HFF-Myc (cell line): ENCODE results near the gene NF1.

Source experiments
- DNase-seq: peaks from one replicate; pipeline ENCODE4 v3.0.0-alpha.2; 2011; ENCODE audit warnings: low read depth; ENCODE audit errors: extremely low read depth
- H3K4me3 ChIP-seq: replicated peaks from 2 replicates; pipeline ENCODE4 v1.5.1; 2011; ENCODE audit warnings: low read depth, mild to moderate bottlenecking, control low read depth, low read length
- CTCF ChIP-seq: IDR thresholded peaks from 2 replicates; pipeline ENCODE4 v1.5.1; 2012; ENCODE audit warnings: mild to moderate bottlenecking, low read depth, low read length, control low read depth; ENCODE audit errors: missing control alignments

Gene NF1

DNA sequence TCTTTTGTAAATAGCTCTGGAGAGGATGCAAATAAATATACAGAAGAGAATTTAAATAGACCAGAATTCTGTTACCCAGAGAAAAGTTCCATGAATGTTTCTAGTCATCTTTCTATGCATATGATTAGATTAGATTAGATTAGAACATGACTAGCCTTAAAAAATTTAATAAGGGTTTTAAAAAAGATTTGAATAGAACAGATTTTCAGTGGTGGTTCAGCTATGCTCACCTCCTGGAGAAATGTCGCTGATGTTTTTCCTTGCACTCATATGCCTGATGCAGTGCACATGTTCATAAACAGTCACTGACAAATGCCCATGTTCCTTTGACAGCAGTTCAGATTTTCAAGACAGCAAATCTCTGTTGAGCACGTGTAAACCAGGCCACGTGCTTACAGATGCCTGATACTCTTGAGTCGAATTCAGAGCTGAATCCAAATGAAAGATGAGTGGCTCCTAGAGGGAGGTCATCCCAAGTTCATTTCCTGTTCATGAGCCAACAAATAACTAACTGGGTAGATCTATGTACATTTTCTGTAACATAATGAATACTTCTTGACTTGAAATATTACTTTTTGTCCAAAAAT lies 276.8 kb downstream of the NF1 start:
- no peak for TF ChIP-seq CTCF
- H3K4me3 ChIP-seq, result no peak overlapping the region
- DNase-seq, result peak; percentile 67

- TF ChIP-seq CTCF, result peak; percentile 56
- DNase-seq, result peak; percentile 54
Observed at GRCh38 chr17:31373150-31374093, 278.6 kb downstream of the NF1 start.

DNA sequence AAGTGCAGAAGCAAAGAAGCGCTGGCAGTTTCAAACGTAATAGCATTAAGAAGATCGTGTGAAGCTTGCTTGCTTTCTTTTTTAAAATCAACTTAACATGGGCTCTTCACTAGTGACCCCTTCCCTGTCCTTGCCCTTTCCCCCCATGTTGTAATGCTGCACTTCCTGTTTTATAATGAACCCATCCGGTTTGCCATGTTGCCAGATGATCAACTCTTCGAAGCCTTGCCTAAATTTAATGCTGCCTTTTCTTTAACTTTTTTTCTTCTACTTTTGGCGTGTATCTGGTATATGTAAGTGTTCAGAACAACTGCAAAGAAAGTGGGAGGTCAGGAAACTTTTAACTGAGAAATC lies 279.3 kb downstream of the NF1 start:
- no peak for TF ChIP-seq CTCF
- H3K4me3 ChIP-seq, result no peak overlapping the region
- DNase-seq, result no peak

More at GRCh38 chr17:31373150-31374093, 278.6 kb downstream of the NF1 start:
- H3K4me3 ChIP-seq, result no peak overlapping the region

- no peak for DNase-seq
- H3K4me3 ChIP-seq, result no peak overlapping the region
- no peak for TF ChIP-seq CTCF
Observed at GRCh38 chr17:31374503-31374902, 279.7 kb downstream of the NF1 start.

DNA sequence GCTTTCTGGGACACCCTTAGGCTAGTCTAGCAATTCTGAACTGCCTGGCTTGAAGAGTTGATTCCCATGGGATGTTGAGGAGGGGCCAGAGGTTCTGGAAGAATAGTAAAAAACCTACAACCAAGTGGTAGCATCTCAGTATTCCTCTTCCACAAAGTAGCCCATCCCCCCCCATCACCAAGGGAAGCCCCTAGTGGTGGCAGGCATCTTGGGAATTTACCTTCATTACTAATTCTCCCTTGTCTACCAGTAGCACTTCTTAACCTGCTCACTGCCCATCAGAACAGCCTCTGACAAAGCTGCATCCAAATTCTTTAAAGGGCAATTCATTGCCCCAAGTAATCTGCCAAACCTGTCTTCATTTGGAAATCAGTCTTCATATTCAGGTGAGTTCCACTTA lies 283.9 kb downstream of the NF1 start:
- DNase-seq, result no peak
- peak; percentile 14 for TF ChIP-seq CTCF
- no peak overlapping the region for H3K4me3 ChIP-seq

GRCh38 chr17:31379597-31380205 lies 284.9 kb downstream of the NF1 start:
- H3K4me3 ChIP-seq, result no peak overlapping the region
- DNase-seq, result no peak
- no peak for TF ChIP-seq CTCF
